Liver (tissue), 9 donors: Measurements from ENCODE around the gene NFE2L1. TPM values are rescaled to one million over a fixed set of nuclear protein-coding genes. Genes with fewer than 3 reads are reported as not detected.
A peak's percentile ranks its signal among the peaks of the same experiment; 100 is the strongest.

Source experiments
- DNase-seq: peaks from one replicate; pipeline ENCODE4 v3.0.0-alpha.2; 2017; ENCODE audit warnings: low spot score
- H3K27ac ChIP-seq, 2 donors: one replicate each; pipeline ENCODE4 v1.7.0; 2013; ENCODE audit warnings: inconsistent platforms in 2 of 2, low read length in 2 of 2, control low read depth in 1 of 2, low read depth in 1 of 2, mild to moderate bottlenecking in 1 of 2
- H3K27me3 ChIP-seq, 4 donors: one replicate each; pipeline versions ENCODE4 v1.6.1 to v1.7.0; 2013; ENCODE audit warnings: low read length in 3 of 4, inconsistent platforms in 1 of 4, mild to moderate bottlenecking in 1 of 4, moderate library complexity in 1 of 4; ENCODE audit not compliant: control insufficient read depth in 4 of 4, insufficient read depth in 4 of 4
- H3K36me3 ChIP-seq, 4 donors: one replicate each; pipeline versions ENCODE4 v1.6.1 to v1.7.0; 2013; ENCODE audit warnings: low read length in 3 of 4, mild to moderate bottlenecking in 3 of 4, low read depth in 1 of 4, moderate library complexity in 1 of 4; ENCODE audit not compliant: control insufficient read depth in 4 of 4, insufficient read depth in 3 of 4
- H3K4me1 ChIP-seq, 4 donors: one replicate each; pipeline versions ENCODE4 v1.6.1 to v1.7.0; 2013; ENCODE audit warnings: low read length in 3 of 4, mild to moderate bottlenecking in 3 of 4, moderate library complexity in 1 of 4; ENCODE audit not compliant: control insufficient read depth in 4 of 4, insufficient read depth in 4 of 4
- H3K4me3 ChIP-seq, 3 donors: one replicate each; pipeline versions ENCODE4 v1.6.1 to v1.7.0; 2013; ENCODE audit warnings: low read length in 3 of 3, control low read depth in 1 of 3, low read depth in 1 of 3, mild to moderate bottlenecking in 1 of 3
- H3K9ac ChIP-seq, 2 donors: one replicate each; pipeline ENCODE4 v1.7.0; 2013; ENCODE audit warnings: low read length in 2 of 2, mild to moderate bottlenecking in 2 of 2, moderate library complexity in 2 of 2, control low read depth in 1 of 2, low read depth in 1 of 2
- H3K9me3 ChIP-seq, 4 donors: one replicate each; pipeline versions ENCODE4 v1.6.1 to v1.7.0; 2013; ENCODE audit warnings: low read length in 3 of 4; ENCODE audit not compliant: control insufficient read depth in 4 of 4
- EGR1 ChIP-seq, 2 donors: IDR thresholded peaks; 2 replicates each; pipeline ENCODE4 v1.6.1; 2016 to 2018; ENCODE audit warnings: antibody characterized with exemption in 2 of 2, low read depth in 2 of 2
- FOXA1 ChIP-seq: IDR thresholded peaks from 2 replicates; pipeline ENCODE4 v1.6.1; 2016; ENCODE audit warnings: antibody characterized with exemption
- FOXA2 ChIP-seq: IDR thresholded peaks from 2 replicates; pipeline ENCODE4 v1.6.1; 2016; ENCODE audit warnings: antibody characterized with exemption
- HNF4A ChIP-seq, 2 donors: conservative IDR thresholded peaks; 2 replicates each; pipeline ENCODE4 v1.6.1; 2016; ENCODE audit warnings: antibody characterized with exemption in 2 of 2, mild to moderate bottlenecking in 2 of 2
- JUND ChIP-seq, 2 donors: IDR thresholded peaks; 2 replicates each; pipeline ENCODE4 v1.6.1; 2016; ENCODE audit warnings: antibody characterized with exemption in 2 of 2
- NR2F2 ChIP-seq: IDR thresholded peaks from 2 replicates; pipeline ENCODE4 v1.6.1; 2016; ENCODE audit warnings: antibody characterized with exemption
- RAD21 ChIP-seq, 2 donors: IDR thresholded peaks; 2 replicates each; pipeline ENCODE4 v1.6.1; 2016; ENCODE audit warnings: antibody characterized with exemption in 2 of 2, mild to moderate bottlenecking in 2 of 2
- RXRA ChIP-seq, 2 donors: IDR thresholded peaks; 2 replicates each; pipeline ENCODE4 v1.6.1; 2017 to 2018; ENCODE audit warnings: antibody characterized with exemption in 2 of 2, mild to moderate bottlenecking in 1 of 2
- SP1 ChIP-seq: IDR thresholded peaks from 2 replicates; pipeline ENCODE4 v1.6.1; 2018; ENCODE audit warnings: antibody characterized with exemption, mild to moderate bottlenecking
- TAF1 ChIP-seq: conservative IDR thresholded peaks from 2 replicates; pipeline ENCODE4 v1.6.1; 2016; ENCODE audit warnings: antibody characterized with exemption, mild to moderate bottlenecking
- WGBS: extraction: QIAGEN DNeasy Blood & Tissue Kit; methylation state at CpG from one replicate; pipeline ENCODE4 v1.1.7; 2013; 5-methylcytosine and 5-hydroxymethylcytosine counted together
- polyA plus RNA-seq, 2 donors: library from polyadenylated mRNA; stranded (reverse) in 1 of 2; unstranded in 1 of 2; fragments of 200-250 nt in 1 of 2; fragments of >200 nt in 1 of 2; fragmentation: Nextera tagmentation in 1 of 2; extraction: Ambion mirVana in 1 of 2; gene quantifications; one replicate each; pipeline versions ENCODE4 v1.2.1 to v1.2.3, GENCODE V29; 2013 to 2015
- total RNA-seq, 2 donors: library from RNA; depleted of rRNA; stranded (reverse); fragments of >200 nt; gene quantifications; one replicate each; pipeline ENCODE4 v1.2.3, GENCODE V29; 2014
- TF ChIP-seq, protein P1 (sequence below): IDR thresholded peaks from 2 replicates; pipeline ENCODE4 v1.6.1; 2016; ENCODE audit warnings: antibody characterized with exemption
- TF ChIP-seq, protein P2 (sequence below): fragments of 150-350 bp; IDR thresholded peaks from 2 replicates; pipeline ENCODE4 v1.5.1; 2017; ENCODE audit warnings: improper control_type of control experiment, low read depth, low read length; ENCODE audit not compliant: missing input control
- TF ChIP-seq, protein P3 (sequence below): IDR thresholded peaks from 2 replicates; pipeline ENCODE4 v1.6.1; 2016; ENCODE audit warnings: antibody characterized with exemption
- TF ChIP-seq, protein P4 (sequence below): IDR thresholded peaks from 2 replicates; pipeline ENCODE4 v1.6.1; 2016; ENCODE audit warnings: antibody characterized with exemption, mild to moderate bottlenecking
- TF ChIP-seq, protein P5 (sequence below): IDR thresholded peaks from 2 replicates; pipeline ENCODE4 v1.6.1; 2016; ENCODE audit warnings: antibody characterized with exemption
- donor health status: healthy.
- donor health status: healthy.
- donor health status: healthy.
- donor health status: healthy.
- donor health status: healthy.

Gene NFE2L1
- total and polyA plus RNA-seq, 4 donors, result 14.3 to 79.5 (median 57.6) TPM

DNA sequence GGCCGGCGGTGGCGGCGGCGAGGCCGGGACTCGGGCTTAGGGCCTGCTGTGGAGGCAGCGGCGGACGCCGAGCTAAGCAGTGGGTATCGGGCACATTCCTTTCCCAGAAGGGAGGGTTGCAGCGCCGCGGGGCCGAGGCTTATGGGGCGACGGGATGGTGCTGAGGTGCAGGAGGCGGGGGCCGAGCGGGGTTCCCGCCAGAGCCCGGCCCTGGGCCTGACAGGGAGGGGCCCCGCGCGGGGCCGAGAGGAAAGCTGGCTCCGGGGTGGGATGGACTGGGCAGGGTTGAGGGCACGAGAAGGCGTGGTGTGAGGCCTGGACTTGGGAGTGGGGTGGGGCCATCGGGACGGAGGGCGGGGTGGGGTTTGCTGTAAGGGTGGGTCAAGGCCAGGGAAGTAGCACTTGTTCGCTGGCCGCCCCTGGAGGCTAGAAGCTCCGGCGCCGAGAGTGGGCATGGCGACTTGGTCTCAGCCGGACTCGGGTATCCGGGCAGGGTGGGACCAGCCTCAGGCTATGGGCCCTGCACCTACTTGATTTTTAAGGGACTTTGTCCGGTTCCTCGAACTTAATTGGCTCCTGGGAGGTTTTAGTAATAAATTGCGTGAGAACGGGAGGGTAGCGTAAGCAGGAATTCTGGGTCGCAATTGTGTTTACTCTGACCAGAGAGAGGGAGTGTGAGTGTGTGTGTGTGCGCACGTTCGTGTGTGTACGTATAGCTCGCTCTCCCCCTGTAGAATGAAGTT lies 396 bp downstream of the NFE2L1 start (continued):
- TF ChIP-seq, protein P1, sequence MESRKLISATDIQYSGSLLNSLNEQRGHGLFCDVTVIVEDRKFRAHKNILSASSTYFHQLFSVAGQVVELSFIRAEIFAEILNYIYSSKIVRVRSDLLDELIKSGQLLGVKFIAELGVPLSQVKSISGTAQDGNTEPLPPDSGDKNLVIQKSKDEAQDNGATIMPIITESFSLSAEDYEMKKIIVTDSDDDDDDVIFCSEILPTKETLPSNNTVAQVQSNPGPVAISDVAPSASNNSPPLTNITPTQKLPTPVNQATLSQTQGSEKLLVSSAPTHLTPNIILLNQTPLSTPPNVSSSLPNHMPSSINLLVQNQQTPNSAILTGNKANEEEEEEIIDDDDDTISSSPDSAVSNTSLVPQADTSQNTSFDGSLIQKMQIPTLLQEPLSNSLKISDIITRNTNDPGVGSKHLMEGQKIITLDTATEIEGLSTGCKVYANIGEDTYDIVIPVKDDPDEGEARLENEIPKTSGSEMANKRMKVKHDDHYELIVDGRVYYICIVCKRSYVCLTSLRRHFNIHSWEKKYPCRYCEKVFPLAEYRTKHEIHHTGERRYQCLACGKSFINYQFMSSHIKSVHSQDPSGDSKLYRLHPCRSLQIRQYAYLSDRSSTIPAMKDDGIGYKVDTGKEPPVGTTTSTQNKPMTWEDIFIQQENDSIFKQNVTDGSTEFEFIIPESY, result no peak
- TF ChIP-seq EGR1 (IDR thresholded peaks at IDR 0.05; ENCODE audit: low read depth in 2 of 2), result no peak
- peak; percentile 92 for TF ChIP-seq TAF1
- TF ChIP-seq RXRA (IDR thresholded peaks at IDR 0.05), result peak; percentile 50 to 68

DNA sequence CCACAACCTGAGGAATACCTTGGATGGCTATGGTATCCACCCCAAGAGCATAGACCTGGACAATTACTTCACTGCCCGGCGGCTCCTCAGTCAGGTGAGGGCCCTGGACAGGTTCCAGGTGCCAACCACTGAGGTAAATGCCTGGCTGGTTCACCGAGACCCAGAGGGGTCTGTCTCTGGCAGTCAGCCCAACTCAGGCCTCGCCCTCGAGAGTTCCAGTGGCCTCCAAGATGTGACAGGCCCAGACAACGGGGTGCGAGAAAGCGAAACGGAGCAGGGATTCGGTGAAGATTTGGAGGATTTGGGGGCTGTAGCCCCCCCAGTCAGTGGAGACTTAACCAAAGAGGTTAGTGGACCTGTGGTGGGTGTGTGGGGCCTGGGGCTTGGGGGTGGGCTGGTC lies 3.1 kb downstream of the NFE2L1 start:
- peaks cover 31 to 70% (median 58%) of the 10 kb centered on the region in 4 donors for H3K4me1 ChIP-seq
- H3K27me3 ChIP-seq, result no peaks in the 10 kb centered on the region
- TF ChIP-seq FOXA1 (no peak), FOXA2 (no peak), NR2F2 (no peak), JUND (IDR thresholded peaks at IDR 0.05) (no peak), RAD21 (IDR thresholded peaks at IDR 0.05) (no peak), RXRA (IDR thresholded peaks at IDR 0.05) (no peak), TAF1 (no peak), SP1 (no peak), HNF4A (conservative IDR thresholded peaks at IDR 0.05) (no peak)
- TF ChIP-seq, protein P2, sequence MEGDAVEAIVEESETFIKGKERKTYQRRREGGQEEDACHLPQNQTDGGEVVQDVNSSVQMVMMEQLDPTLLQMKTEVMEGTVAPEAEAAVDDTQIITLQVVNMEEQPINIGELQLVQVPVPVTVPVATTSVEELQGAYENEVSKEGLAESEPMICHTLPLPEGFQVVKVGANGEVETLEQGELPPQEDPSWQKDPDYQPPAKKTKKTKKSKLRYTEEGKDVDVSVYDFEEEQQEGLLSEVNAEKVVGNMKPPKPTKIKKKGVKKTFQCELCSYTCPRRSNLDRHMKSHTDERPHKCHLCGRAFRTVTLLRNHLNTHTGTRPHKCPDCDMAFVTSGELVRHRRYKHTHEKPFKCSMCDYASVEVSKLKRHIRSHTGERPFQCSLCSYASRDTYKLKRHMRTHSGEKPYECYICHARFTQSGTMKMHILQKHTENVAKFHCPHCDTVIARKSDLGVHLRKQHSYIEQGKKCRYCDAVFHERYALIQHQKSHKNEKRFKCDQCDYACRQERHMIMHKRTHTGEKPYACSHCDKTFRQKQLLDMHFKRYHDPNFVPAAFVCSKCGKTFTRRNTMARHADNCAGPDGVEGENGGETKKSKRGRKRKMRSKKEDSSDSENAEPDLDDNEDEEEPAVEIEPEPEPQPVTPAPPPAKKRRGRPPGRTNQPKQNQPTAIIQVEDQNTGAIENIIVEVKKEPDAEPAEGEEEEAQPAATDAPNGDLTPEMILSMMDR, result no peak
- TF ChIP-seq, protein P3, sequence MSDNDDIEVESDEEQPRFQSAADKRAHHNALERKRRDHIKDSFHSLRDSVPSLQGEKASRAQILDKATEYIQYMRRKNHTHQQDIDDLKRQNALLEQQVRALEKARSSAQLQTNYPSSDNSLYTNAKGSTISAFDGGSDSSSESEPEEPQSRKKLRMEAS, result no peak
- TF ChIP-seq, protein P1, result no peak
- TF ChIP-seq, protein P4, sequence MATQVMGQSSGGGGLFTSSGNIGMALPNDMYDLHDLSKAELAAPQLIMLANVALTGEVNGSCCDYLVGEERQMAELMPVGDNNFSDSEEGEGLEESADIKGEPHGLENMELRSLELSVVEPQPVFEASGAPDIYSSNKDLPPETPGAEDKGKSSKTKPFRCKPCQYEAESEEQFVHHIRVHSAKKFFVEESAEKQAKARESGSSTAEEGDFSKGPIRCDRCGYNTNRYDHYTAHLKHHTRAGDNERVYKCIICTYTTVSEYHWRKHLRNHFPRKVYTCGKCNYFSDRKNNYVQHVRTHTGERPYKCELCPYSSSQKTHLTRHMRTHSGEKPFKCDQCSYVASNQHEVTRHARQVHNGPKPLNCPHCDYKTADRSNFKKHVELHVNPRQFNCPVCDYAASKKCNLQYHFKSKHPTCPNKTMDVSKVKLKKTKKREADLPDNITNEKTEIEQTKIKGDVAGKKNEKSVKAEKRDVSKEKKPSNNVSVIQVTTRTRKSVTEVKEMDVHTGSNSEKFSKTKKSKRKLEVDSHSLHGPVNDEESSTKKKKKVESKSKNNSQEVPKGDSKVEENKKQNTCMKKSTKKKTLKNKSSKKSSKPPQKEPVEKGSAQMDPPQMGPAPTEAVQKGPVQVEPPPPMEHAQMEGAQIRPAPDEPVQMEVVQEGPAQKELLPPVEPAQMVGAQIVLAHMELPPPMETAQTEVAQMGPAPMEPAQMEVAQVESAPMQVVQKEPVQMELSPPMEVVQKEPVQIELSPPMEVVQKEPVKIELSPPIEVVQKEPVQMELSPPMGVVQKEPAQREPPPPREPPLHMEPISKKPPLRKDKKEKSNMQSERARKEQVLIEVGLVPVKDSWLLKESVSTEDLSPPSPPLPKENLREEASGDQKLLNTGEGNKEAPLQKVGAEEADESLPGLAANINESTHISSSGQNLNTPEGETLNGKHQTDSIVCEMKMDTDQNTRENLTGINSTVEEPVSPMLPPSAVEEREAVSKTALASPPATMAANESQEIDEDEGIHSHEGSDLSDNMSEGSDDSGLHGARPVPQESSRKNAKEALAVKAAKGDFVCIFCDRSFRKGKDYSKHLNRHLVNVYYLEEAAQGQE, result no peak
- TF ChIP-seq, protein P5, sequence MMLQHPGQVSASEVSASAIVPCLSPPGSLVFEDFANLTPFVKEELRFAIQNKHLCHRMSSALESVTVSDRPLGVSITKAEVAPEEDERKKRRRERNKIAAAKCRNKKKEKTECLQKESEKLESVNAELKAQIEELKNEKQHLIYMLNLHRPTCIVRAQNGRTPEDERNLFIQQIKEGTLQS, result no peak
- peak overlapping the region in 1 of 3 donors; percentile 2 for H3K4me3 ChIP-seq
- H3K9ac ChIP-seq, result peak overlapping the region in 1 of 2 donors; percentile 27
- no peak for DNase-seq
- H3K27ac ChIP-seq, result peak overlapping the region; percentile 93 to 99
- WGBS, result 61% methylated on average over 10 of the region's 10 CpGs
- H3K9me3 ChIP-seq, result no peaks in the 10 kb centered on the region
- peaks cover 0 to 4% (median 2%) of the 10 kb centered on the region in 4 donors for H3K36me3 ChIP-seq
